Stimulated activated CD4-positive, alpha-beta T cell treated with anti-CD3 and anti-CD28 coated beads, Interleukin-12 subunit alpha, Interleukin-12 subunit beta, amount 100 ng/mL, for 4 hours (primary cell): ENCODE measurements around the gene SLC6A3.
"Not testable (repeated sequence)": the region's sequence is repeated elsewhere in the genome, so short reads cannot be mapped to it uniquely, and the experiment has no call there.

Source experiments
- DNase-seq: peaks from one replicate; pipeline ENCODE4 v3.0.0-alpha.2; 2020

Gene SLC6A3

DNA sequence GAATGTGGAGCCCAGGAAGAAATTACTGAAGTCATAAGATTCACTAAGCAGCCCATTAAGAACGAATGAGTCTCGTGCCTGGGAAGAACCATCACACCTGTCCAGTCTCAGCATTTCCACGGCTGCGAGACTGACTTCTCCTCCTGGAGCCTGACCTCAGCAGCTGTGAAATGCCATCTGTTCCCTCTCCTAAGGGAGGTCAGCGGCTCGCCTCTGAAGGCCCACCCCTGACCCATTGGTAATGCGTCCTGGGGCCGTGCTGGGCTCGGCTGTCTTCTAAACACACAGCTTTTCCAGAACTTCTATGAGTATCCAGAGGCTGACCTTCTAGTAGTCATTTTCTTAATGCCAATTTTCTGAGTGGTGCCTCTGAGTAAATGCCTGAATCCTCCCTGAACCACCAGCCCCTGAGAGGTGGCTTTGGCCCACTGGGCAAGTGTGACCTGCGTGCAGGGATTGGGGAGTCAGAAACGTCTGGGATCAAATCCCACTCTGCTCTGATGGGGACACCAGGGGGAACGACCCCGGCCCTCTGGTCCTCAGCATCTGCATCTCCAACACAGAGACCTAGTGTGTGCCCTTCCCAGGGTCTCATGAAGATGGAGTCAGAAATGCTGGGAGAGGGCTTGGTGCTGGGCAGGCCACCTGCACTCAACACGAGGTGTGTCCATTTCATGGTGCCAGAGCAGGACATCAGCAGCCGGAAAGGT lies 5.7 kb downstream of the SLC6A3 start:
- DNase-seq, result no peak

DNA sequence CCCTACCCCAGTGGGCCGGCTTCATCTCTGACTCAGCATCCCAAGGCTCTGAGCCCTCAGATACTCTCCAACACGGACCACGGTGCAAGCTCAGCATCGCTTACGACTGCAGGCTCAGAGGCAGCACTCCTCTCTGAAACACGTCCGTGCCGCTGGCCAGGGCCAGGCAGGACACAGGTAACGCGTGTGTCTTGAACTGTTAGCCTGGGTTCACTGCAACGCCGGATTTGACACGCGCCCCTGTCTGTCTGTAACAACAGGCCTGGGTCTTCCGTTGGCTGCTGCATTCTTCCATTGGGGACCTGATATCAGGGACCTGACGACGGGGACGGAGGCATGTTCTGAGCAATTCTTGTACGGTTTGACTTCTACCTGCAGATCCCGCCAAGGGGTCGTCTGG lies 6.4 kb downstream of the SLC6A3 start:
- DNase-seq, result no peak

DNA sequence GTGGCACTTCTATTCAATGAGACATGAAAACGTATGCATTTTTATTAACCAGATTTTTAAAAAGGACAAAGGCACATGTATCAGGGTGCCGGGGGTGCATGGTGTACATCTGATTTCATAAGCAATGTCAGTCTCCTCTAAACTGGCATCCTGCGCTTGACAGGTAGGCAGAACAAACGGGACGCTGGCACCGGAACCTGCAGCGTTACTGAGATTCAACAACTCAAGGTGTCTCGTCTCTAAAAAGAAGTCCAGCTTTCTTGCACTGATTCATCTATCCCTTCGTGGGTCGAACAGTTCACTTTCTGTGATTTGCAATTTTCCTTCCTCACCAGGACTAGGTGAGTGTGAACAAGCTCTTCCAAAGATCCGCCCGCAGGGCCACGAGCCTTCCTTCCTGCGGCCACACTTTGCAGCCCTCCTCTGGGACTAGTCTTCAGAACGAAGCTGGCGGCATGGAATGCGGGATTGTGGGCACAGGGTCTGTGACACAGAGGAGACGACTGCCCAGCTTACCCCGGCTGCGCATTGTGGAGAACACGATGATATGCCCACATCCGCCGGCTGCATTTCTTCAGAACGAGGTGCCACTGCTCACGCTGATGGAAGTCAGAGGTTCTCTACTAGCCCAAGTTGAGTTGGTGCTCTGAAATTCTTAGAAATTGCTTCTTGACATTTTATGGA lies 7.2 kb downstream of the SLC6A3 start:
- DNase-seq, result no peak

DNA sequence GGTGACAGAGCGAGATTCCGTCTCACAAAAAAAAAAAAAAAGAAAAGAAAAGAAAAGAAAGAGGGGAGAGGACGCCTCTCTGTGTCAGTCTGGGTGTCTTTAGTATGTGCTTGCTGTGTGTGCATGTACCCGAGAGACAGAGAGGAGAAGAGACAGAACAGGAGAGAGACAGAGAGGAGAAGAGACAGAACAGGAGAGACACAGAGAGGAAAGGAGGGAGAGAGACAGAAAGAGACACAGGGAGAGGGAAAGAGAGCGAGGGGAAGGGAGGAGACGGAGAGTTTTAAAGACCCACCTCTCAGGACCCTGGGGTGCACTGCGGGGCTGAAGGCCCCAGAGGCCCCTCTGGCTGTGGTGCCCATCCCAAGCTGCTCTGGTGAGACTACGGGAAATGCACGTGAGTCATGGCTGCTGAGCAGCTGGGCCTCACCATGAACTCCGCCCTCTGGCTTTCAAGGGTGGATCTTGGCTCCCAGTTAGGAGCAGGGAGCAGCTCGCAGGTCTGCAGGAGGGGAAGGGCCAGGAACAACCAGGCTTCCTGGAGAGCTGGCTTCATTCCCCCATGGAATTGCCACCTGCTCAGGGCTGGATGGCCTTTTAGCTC lies 7.9 kb downstream of the SLC6A3 start:
- no peak for DNase-seq

DNA sequence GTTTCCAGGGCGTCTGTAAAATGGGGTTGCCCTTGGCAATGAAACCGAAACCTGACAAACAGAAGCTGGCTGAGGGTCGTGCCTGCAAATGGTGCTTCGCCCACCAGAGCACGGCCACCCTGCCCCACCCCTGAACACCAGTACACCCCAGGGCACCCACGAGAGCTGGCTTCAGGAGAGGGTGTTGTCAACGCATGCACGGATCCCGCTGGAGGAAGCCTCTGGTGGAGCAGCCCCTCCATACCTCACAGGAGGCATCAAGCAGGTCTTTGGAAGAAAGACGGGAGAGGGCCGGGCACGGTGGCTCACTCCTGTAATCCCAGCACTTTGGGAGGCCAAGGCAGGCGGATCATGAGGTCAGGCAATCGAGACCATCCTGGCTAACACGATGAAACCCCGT lies 8.6 kb downstream of the SLC6A3 start:
- no peak for DNase-seq

DNA sequence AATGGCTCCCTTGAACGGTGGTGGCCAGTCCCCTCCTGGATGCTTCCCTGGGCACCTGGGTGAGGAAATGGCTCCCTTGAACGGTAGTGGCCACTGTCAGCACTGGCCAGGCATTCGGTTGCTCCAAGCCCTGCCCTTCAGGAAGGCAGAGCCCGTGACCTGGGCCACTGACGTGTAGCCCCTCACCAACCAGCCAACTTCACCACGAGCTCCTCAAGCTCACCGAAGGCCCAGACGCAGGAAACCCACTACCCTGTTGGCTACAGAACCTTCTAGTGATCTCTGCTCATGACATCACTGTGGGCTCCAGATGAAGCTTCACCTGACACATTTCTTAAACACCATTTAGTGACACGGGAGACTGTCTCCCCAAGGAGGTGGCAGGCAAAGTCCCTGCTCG lies 9.2 kb downstream of the SLC6A3 start:
- DNase-seq, result no peak

DNA sequence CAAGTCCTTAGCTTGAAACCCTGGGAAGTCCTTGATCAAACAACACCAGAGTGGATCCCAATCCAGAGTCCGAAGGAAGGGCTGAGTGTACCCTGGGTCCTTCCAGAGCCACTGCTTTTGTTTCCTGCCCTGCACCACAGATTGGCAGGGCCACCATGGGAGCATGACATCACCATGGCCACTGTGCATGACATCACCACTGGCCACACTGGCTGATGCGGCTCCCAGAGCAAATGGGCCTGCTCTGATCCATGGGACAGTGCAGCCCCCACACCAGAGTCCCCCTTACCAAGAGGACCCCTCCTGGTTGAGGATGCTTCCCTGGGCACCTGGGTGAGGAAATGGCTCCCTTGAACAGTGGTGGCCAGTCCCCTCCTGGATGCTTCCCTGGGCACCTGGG lies 9.9 kb downstream of the SLC6A3 start:
- DNase-seq, result no peak

DNA sequence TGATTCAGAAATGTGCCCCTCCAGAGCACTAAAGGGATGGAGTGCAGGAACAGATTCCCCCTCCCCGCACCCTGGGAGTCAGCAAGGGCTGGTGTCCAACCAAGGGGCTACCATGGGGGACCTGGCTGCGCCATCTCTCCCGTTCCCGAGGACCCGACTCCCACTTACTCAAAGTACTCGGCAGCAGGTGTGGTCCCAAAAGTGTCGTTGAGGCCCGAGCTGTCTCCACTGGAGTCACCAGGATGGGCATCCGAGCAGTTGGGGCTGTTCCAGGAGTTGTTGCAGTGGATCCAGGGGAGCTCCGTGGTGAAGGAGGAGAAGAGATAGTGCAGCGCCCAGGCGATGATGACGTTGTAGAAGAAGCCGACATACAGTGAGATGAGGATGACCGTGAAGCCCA lies 12.9 kb downstream of the SLC6A3 start:
- DNase-seq, result no peak

DNA sequence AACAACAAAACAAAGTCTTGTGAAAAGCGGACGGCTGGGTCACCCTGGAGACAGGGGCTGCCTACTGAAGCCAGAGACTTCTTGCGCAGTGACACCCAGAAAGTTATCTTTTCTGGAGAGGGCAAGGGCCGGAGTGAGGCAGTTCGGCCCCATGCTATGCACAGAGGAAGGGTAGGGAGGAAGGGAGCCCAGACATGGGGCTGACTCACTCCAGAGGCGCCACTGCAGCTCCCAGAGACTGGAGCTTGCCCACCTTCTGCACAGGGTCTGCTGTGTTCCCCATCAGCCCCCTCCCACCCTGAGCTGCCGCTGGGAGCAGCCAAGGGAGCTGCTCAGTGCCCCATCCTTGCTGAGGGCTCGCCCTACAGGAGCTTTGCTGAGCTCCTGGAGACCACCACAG lies 13.3 kb downstream of the SLC6A3 start:
- no peak for DNase-seq

DNA sequence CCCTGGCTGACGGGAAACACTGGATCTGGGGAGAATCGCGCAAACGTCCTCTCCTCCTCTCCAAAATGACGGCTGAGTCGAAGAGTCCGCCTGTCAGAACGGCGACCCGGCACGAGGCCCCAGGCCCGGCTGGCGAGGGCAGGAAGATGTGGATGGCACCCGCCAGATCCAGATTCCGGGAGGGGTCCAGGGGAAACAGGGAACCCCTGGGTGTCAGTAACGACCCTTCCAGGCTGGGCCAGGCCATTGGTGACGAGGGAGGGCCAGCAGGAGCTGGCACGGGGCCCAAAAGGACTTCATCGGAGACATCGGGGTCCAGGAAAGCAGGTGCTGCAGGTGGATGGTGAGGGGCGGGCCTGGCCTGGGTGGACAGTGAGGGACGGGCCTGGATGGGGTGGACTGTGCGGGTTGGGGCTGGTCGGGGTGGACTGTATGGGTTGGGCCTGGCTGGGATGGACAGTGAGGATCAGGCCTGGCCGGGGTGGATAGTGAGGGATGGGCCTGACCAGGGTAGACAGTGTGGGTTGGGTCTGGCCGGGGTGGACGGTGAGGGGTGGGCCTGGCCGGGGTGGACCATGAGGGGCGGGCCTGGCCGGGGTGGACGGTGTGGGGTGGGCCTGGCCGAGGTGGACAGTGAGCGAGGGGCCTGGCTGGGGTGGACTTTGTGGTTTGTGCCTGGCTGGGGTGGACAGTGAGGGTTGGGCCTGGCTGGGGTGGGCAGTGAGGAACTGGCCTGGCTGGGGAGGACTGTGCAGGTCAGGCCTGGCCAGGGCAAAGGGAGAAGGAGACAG lies 14.0 kb downstream of the SLC6A3 start:
- no peak for DNase-seq

DNA sequence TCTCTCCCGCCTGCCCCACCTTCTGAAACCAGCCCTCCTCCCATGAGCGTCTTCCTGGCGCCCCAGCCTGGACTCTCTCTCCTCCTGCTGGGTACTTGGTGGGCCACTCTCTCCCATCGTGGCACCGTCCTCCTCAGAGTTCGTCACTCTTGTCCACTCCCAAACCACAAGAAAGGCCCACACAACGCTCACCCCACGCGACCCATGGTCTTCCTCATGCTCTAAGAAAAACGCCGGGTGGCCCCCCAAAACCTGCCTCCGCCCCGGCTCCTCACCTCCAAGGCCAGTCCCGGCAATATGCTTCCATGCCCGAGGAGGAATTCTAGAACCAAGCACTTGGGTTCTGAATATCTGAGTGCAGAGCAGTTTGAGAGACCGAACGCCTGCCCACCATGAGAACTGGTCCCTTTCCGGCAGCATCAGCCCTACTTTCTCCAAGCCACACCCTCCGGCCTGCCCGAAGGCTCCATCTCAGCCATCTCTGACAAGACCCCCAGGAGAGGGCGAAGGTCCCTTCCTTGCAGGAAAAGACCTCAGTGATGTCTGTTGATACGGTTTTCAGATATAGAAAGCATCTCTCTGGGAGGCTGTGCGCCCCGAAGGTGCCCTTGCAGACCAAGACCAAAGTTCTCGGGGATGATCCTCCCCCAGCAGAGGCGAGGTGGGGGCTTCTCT lies 15.0 kb downstream of the SLC6A3 start:
- no peak for DNase-seq

DNA sequence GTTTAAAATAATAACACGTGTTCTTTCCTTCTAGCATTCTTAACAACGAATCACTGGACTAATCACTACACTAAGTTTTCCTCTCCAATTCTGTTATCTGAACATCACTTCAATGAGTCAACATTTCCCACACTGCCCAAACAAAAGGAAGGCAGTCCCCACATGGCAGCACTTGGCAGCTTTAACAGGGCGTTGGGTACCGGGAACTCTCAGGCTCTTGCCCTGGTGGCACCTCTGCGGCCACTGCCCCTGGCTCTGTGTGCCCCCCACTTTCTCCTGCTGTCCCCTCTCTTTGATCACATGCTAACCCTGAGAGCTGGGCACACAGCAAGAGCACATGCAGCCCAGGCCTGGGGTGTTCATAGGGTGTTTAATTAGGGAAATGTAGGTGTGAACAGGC lies 15.7 kb downstream of the SLC6A3 start:
- no peak for DNase-seq

DNA sequence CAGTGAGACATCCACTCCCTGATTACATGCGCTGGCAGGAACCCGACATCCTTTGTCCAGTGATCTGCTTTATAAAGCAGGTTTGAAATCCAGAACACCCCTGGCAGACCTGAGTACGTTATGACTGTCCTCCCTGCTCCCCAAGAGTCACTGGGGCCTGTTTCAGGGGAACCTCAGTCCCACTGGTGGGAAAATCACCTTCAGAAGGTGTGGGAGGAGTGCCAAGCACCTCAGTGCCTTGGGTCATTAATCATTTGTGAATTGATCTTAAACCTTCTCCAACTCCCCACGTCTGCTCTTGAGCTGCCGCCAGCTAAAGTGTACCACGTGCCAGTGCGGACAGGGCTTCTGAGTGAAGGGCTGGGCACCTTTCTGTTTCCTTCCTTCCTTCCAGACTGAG lies 16.2 kb downstream of the SLC6A3 start:
- DNase-seq, result no peak

DNA sequence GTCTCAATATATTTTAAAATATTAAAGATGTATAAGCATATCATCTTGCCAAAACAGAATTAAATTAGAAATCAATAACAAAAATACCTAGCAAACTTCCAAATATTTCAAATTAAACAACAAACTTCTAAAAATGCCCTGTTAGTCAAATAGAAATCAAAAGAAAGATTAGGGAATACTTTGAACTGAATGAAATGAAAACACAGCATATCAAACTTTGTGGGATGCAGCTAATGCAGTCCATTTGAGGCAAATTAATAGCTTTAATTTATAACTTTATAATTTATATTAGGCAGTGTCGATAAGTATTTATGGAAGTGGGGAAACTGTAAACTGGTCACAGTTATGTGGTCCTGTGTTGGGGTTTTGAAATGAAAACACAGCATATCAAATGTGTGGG lies 17.1 kb downstream of the SLC6A3 start:
- no peak for DNase-seq

DNA sequence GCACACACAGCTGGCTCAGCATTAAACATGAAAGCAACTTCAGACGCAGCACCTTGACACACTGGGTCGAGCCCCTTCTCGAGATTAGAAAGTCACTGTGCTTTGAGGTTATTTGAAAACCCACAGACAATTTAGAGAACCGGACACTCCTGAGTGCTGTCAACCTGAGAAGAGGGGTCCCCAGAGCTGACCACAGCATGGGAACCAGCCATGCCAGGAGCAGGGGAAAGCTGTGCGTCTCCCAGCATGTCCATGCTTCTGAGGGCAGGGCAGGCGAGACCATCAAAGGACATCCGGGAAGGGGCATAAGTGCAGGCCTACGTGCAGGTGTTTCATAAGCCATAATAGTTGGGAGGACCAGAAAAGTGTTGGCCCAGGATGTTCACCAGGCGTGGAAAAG lies 20.5 kb downstream of the SLC6A3 start:
- no peak for DNase-seq

DNA sequence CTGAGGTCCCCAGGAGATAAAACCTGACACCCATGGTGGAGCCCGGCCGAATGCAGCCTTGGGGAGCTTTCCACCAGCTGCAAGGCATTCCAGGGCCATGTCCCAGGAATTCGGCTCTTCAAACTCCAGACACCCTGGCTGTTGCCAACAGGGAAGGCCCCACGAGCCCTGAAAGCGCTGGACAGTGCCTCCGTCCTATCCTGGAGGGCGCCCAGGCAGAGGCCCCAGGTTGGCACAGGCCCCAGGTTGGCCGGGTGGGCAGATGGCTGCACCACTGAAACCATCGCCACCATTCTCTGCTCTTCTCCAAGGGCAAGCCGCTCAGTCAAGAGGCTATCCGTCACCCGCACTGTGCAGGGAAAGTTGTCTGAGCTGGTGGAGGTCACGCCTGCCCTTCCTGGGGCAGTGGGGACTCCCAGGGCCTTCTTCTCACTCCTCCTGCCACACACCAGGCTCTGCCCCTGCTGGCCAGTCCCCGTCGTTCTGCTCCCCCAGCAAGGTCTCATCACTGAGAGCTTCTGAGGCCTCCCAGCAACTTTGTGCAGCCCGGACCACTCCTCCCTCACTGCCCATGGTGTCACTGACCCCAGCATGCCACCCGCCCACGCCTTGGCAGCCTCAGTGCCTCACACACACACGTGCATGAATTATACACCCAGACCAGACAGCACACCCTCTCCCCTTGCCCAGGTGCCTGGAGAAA lies 21.2 kb downstream of the SLC6A3 start:
- no peak for DNase-seq

DNA sequence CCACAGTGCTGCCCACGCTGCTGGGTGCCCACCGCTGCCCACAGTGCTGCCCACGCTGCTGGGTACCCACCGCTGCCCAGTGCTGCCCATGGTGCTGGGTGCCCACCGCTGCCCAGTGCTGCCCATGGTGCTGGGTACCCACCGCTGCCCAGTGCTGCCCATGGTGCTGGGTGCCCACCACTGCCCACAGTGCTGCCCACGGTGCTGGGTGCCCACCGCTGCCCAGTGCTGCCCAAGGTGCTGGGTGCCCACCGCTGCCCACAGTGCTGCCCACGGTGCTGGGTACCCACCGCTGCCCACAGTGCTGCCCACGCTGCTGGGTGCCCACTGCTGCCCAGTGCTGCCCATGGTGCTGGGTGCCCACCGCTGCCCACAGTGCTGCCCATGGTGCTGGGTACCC lies 22.7 kb downstream of the SLC6A3 start:
- DNase-seq, result not testable (repeated sequence)

DNA sequence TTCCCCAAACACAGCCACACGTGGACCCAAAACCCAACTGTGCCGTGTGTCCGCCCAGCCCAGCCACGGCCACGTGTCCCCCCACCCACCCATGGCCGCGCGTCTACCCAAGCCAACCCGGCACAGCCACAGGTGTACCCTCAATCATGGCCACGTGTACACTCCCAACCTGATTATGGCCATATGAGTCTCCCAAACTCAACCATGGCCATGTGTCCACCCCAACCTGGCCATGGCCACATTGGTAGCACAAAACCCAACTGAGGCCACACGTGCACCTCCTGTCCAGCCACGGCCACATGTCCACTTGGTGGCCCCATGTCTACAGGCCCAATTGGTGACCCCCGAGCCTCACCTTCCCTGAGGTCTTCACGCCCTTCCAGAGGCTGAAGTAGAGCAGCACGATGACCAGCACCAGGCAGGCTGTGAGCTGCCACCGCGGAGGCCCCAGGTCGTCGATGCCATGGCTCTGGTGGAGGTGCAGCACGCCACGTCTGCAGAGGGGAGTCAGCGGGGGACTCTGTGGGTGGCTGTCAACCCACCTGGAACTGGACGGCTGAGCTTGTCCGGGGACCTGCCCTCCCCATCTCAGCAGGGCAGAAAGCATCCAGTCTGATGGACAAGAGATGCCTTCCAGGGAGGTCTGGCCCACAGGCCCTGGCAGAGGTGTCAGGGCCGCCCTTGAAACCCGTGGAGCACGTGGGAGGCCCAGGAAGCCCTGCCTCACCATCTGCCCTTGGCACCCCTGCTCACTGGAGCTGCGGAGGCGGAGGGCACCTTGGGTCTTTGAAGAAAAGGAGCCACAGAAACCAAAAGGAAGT lies 23.5 kb downstream of the SLC6A3 start:
- no peak for DNase-seq

DNA sequence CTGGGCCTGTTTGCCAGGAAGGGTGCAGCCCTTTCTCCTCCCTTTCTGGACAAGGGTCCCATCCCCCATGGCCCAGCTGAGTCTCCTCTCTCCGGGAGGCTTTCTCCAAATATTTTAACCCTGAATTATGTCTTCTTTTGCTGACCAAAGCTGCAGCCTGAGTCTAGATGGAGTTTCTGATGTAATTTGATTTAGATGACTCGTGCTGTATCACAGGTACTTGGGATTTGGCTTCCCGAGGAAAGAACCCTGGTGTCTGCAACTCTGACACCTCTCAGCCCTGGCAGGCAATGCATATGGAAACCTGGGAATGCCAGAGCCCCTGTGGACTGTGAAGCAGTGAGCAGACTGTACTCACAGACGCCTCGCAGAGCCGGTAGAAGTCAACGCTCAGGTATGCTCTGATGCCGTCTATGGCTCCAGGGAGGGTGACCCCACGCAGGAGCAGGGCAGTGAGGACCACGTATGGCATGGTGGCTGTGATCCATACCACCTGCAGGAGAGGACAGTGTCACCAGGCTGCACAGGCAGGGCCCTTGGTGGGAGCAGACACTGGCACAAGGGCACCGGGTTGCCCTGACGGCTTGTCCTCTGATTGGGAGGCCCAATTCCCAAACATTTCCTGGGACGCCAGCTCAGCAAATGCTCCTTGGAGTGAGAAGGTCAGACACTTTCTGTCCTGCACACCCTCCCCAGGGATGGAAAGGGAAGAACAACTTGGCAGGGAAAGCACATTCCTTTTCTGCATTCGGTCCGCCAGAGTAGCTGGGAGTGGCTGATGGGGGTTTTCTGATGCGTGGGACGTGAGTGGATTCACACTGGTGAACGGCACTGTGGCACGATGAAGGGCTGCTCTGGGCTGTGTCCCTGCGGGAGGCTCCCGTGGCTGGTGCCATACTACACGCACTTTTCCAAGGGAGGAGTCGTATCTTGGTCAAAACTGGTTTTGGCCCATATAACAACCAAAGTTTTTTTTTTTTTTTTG lies 24.7 kb downstream of the SLC6A3 start:
- no peak for DNase-seq
